OCI-LY1 (cell line): Measurements from ENCODE around the gene ABHD6.

Experiments
- H2AFZ ChIP-seq: fragments of 200-600 bp; sonication (generic), shearing (Covaris generic); 2 replicates; pipeline ENCODE4 v1.6.0; 2014; ENCODE audit warnings: antibody characterized with exemption, mild to moderate bottlenecking, low read length
- H3F3A ChIP-seq: fragments of 200-600 bp; sonication (generic), shearing (Covaris generic); 2 replicates; pipeline ENCODE4 v1.6.0; 2014; ENCODE audit warnings: mild to moderate bottlenecking, antibody characterized with exemption, low read length, moderate library complexity; ENCODE audit not compliant: insufficient read depth
- H3K27ac ChIP-seq: fragments of 200-600 bp; sonication (generic); 2 replicates; pipeline ENCODE4 v1.5.1; 2014; ENCODE audit warnings: low read length, mixed run types, mild to moderate bottlenecking, low read depth; ENCODE audit not compliant: poor library complexity, severe bottlenecking
- H3K27me3 ChIP-seq: fragments of 200-600 bp; sonication (generic); 2 replicates; pipeline ENCODE4 v1.6.0; 2014; ENCODE audit warnings: antibody characterized with exemption, mild to moderate bottlenecking, low read length, moderate library complexity; ENCODE audit not compliant: insufficient read depth
- H3K36me3 ChIP-seq: fragments of 200-600 bp; sonication (generic); 2 replicates; pipeline ENCODE4 v1.6.1; 2014; ENCODE audit warnings: mild to moderate bottlenecking, antibody characterized with exemption, low read length, moderate library complexity, mixed read lengths; ENCODE audit not compliant: insufficient read depth
- H3K4me1 ChIP-seq: fragments of 200-600 bp; sonication (generic); 2 replicates; pipeline ENCODE4 v1.5.1; 2014; ENCODE audit warnings: mild to moderate bottlenecking, low read length, moderate library complexity; ENCODE audit not compliant: insufficient read depth, severe bottlenecking
- H3K4me2 ChIP-seq: fragments of 200-600 bp; sonication (generic), shearing (Covaris generic); 2 replicates; pipeline ENCODE4 v1.6.1; 2014; ENCODE audit warnings: low read length
- H3K4me3 ChIP-seq: fragments of 200-600 bp; sonication (generic); 2 replicates; pipeline ENCODE4 v1.5.1; 2014; ENCODE audit warnings: low read length, low read depth, mild to moderate bottlenecking, mixed read lengths; ENCODE audit not compliant: poor library complexity, severe bottlenecking
- H3K79me2 ChIP-seq: fragments of 200-600 bp; shearing (Covaris generic); 2 replicates; pipeline ENCODE4 v1.6.1; 2016; ENCODE audit warnings: mixed run types, low read length, mixed read lengths; ENCODE audit not compliant: insufficient read depth
- H3K9ac ChIP-seq: fragments of 200-600 bp; sonication (generic), shearing (Covaris generic); 2 replicates; pipeline ENCODE4 v1.6.1; 2014; ENCODE audit warnings: mild to moderate bottlenecking, low read length, mixed read lengths
- H3K9me2 ChIP-seq: fragments of 200-600 bp; sonication (generic), shearing (Covaris generic); 2 replicates; pipeline ENCODE4 v1.6.1; 2014; ENCODE audit warnings: low read depth, mild to moderate bottlenecking, low read length, mixed read lengths
- H3K9me3 ChIP-seq: fragments of 200-600 bp; shearing (Covaris generic); 2 replicates; pipeline ENCODE4 v1.6.1; 2014; ENCODE audit warnings: low read length, mixed read lengths
- H4K20me1 ChIP-seq: fragments of 200-600 bp; sonication (generic), shearing (Covaris generic); 2 replicates; pipeline ENCODE4 v1.6.0; 2016; ENCODE audit warnings: mild to moderate bottlenecking, low read length; ENCODE audit not compliant: insufficient read depth
- CTCF ChIP-seq: fragments of 200-600 bp; sonication (generic), shearing (Covaris generic); IDR thresholded peaks from 2 replicates; pipeline ENCODE4 v1.5.1; 2017; ENCODE audit warnings: mild to moderate bottlenecking, antibody characterized with exemption, low read length, moderate library complexity, mixed read lengths
- EZH2 ChIP-seq: fragments of 200-600 bp; sonication (generic), shearing (Covaris generic); IDR thresholded peaks from 2 replicates; pipeline ENCODE4 v1.8.0; 2017; ENCODE audit warnings: borderline replicate concordance, mixed run types, mild to moderate bottlenecking, antibody characterized with exemption, low read length, moderate library complexity, mixed read lengths

ABHD6 gene

GRCh38 chr3:58308728-58309127 lies 71.1 kb downstream of the ABHD6 start:
- no peaks in the 10 kb centered on the region for H3K27me3 ChIP-seq
- no peak overlapping the region for H2AFZ ChIP-seq
- TF ChIP-seq EZH2 (no peak), CTCF (no peak)
- H3K9me3 ChIP-seq, result no peaks in the 10 kb centered on the region
- peak overlapping the region; percentile 30; the same call in 1 of the 2 replicates for H3K9ac ChIP-seq
- no peaks in the 10 kb centered on the region for H3F3A ChIP-seq
- 0 out of 2 replicates have a peak overlapping the region, but pooled peaks have one; percentile 90 for H3K4me2 ChIP-seq
- H4K20me1 ChIP-seq, result no peaks in the 10 kb centered on the region
- H3K4me1 ChIP-seq, result peaks cover 20% of the 10 kb centered on the region
- H3K36me3 ChIP-seq, result peaks cover 54% of the 10 kb centered on the region
- no peak overlapping the region for H3K27ac ChIP-seq
- no peak overlapping the region for H3K4me3 ChIP-seq
- no peaks in the 10 kb centered on the region for H3K9me2 ChIP-seq
- peaks cover 31% of the 10 kb centered on the region for H3K79me2 ChIP-seq

GRCh38 chr3:58317811-58318210 lies 80.2 kb downstream of the ABHD6 start:
- H3K36me3 ChIP-seq, result peaks cover 62% of the 10 kb centered on the region
- no peak overlapping the region for H2AFZ ChIP-seq
- H3K79me2 ChIP-seq, result no peaks in the 10 kb centered on the region
- H3K9me3 ChIP-seq, result no peaks in the 10 kb centered on the region
- H3K9ac ChIP-seq, result no peak overlapping the region
- H3F3A ChIP-seq, result no peaks in the 10 kb centered on the region
- H4K20me1 ChIP-seq, result no peaks in the 10 kb centered on the region
- H3K27me3 ChIP-seq, result no peaks in the 10 kb centered on the region
- no peaks in the 10 kb centered on the region for H3K9me2 ChIP-seq
- no peak overlapping the region for H3K4me2 ChIP-seq
- H3K27ac ChIP-seq, result no peak overlapping the region
- no peak overlapping the region for H3K4me3 ChIP-seq
- TF ChIP-seq EZH2 (no peak), CTCF (no peak)
- H3K4me1 ChIP-seq, result peaks cover 17% of the 10 kb centered on the region

GRCh38 chr3:58321791-58322190 lies 84.2 kb downstream of the ABHD6 start:
- peak overlapping the region; percentile 15; the same call in 1 of the 2 replicates for H3K9ac ChIP-seq
- no peaks in the 10 kb centered on the region for H3K79me2 ChIP-seq
- H2AFZ ChIP-seq, result no peak overlapping the region
- H3K4me1 ChIP-seq, result peaks cover 54% of the 10 kb centered on the region
- no peaks in the 10 kb centered on the region for H3K9me2 ChIP-seq
- H3K9me3 ChIP-seq, result no peaks in the 10 kb centered on the region
- peak overlapping the region; percentile 87 for H3K27ac ChIP-seq
- no peaks in the 10 kb centered on the region for H3K27me3 ChIP-seq
- no peak for TF ChIP-seq EZH2
- TF ChIP-seq CTCF, result no peak
- H4K20me1 ChIP-seq, result no peaks in the 10 kb centered on the region
- no peak overlapping the region for H3K4me3 ChIP-seq
- H3F3A ChIP-seq, result no peaks in the 10 kb centered on the region
- peaks cover 25% of the 10 kb centered on the region for H3K36me3 ChIP-seq
- peak overlapping the region; percentile 7; the same call in 1 of the 2 replicates for H3K4me2 ChIP-seq
